AG04449 (cell line): ENCODE results near the gene ANKRD26.

Source experiments
- CTCF ChIA-PET: fragments of 350-600 bp; formaldehyde crosslinking; extraction: SDS; loops from one replicate; lab custom pipeline; 2021; ENCODE audit warnings: antibody characterized with exemption; lab: Yijun Ruan, JAX
- POLR2A ChIA-PET: fragments of 400-600, 350-600 bp; formaldehyde crosslinking; extraction: SDS; loops from one replicate; lab custom pipeline; 2020; ENCODE audit warnings: antibody characterized with exemption, inconsistent platforms; lab: Yijun Ruan, JAX
- DNase-seq: peaks from one replicate; pipeline ENCODE4 v3.0.0-alpha.2; 2010; ENCODE audit warnings: low read depth, low spot score
- H3K4me3 ChIP-seq: 2 replicates; pipeline ENCODE4 v1.5.1; 2011; ENCODE audit warnings: low read depth, mild to moderate bottlenecking, control low read depth, low read length
- CTCF ChIP-seq: IDR thresholded peaks from one replicate; pipeline ENCODE4 v1.5.1; 2011; ENCODE audit warnings: mild to moderate bottlenecking, moderate library complexity, low read length, control low read depth, inconsistent platforms; ENCODE audit not compliant: insufficient read depth; ENCODE audit errors: missing control alignments

ANKRD26 gene

GRCh38 chr10:26983156-26983555, 117.1 kb downstream of the ANKRD26 start:
- ChIA-PET CTCF (interaction anchor here (0.7 kb wide), 1 partner anchor 15 kb away, joined by 3 read pairs; no protein-coding TSS in a partner anchor), POLR2A (no interaction called here)
- no peak for DNase-seq
- no peak for TF ChIP-seq CTCF
- no peak overlapping the region for H3K4me3 ChIP-seq

GRCh38 chr10:26982058-26982457, 118.2 kb downstream of the ANKRD26 start:
- H3K4me3 ChIP-seq = no peak overlapping the region
- ChIA-PET POLR2A (no interaction called here), CTCF (no interaction called here)
- no peak for DNase-seq
- TF ChIP-seq CTCF = no peak

DNA sequence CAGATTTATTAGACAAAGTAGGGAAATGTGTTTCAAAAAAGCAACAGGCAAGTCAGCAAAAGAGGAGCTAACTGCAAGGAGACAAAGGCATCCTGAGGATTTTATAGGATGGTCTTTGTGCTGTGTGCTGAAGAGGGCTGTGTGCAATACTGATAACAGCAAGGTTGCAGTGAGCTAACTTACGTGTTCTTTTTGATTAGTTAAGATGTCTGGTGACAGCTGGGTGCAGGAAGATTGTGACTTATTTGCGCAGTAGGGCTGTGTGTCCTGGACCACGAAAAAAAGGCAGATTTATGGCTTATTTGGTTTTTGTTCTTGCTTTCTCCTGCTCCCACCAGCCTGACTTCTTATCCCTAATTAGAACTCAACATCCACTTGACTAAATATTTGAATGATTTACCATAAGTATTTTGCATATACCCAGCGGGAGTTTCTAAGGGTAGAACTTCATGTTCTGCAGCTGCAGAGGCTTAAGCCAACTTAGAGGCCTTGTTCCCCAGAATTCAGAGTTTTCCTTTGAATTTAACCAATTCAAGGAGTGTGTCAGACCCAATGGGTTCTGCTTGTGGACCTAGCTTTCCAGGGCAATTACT, 119.0 kb downstream of the ANKRD26 start:
- no peak overlapping the region for H3K4me3 ChIP-seq
- no peak for DNase-seq
- ChIA-PET POLR2A (no interaction called here), CTCF (no interaction called here)
- TF ChIP-seq CTCF = no peak

DNA sequence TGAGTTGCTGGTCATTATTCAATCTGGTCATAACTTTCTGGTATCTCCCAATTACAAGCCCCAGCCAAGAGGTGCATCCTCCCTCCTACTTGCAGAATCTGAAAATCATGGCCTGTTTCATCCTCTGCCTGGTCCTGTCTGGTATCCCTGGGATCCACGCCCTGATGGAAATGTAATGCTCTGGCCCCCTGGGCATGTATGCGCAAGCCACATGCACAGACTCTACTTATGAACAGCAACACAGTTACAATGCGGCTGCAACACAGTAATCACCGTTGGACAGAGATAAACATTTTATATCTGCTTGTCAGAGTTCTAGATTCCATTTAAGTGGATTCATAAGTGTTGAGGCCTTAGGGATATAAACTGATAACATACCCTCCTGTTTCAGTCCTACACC, 121.8 kb downstream of the ANKRD26 start:
- H3K4me3 ChIP-seq = no peak overlapping the region
- POLR2A ChIA-PET = no interaction called here
- CTCF ChIA-PET = no interaction called here
- TF ChIP-seq CTCF = no peak
- no peak for DNase-seq

- no peak overlapping the region for H3K4me3 ChIP-seq
- ChIA-PET CTCF (no interaction called here), POLR2A (no interaction called here)
- TF ChIP-seq CTCF = no peak
- DNase-seq = no peak
Measured at GRCh38 chr10:26977635-26978034, 122.7 kb downstream of the ANKRD26 start.

DNA sequence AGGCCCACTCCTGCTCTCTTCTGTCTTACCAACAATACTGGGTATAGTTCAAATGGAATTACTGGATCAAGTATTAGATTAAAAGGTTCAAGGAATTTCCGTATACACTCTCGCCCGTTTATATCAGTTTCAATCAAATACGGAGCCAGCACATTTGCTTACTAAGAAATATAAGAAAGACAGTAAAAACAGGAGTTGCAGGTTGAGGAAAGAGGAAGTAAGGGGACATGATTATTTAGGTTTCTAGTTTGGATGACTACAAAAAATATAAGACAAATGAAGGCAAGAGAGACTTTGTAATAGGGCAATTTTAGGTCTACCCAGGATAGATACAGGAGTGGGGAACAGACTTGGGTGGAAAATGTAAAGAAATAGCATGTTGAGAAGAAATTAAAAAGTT, 129.6 kb downstream of the ANKRD26 start:
- ChIA-PET CTCF (no interaction called here), POLR2A (no interaction called here)
- DNase-seq = no peak
- no peak overlapping the region for H3K4me3 ChIP-seq
- no peak for TF ChIP-seq CTCF
